ELR (cell line): ENCODE measurements around the gene BAG5.
A peak's percentile ranks its signal among the peaks of the same experiment; 100 is the strongest.

Experiments used
- DNase-seq: peaks from one replicate; pipeline ENCODE4 v3.0.0-alpha.2; 2015; ENCODE audit warnings: low read depth

The BAG5 gene

GRCh38 chr14:103563844-103564505 lies 1.5 kb upstream of the BAG5 start:
- no peak for DNase-seq

- no peak for DNase-seq
These were observed 766 bp upstream of the BAG5 start for GRCh38 chr14:103563226-103563620.

GRCh38 chr14:103562179-103562428 lies 353 bp downstream of the BAG5 start:
- peak; percentile 65 for DNase-seq

- peak; percentile 79 for DNase-seq
These were observed 877 bp downstream of the BAG5 start for GRCh38 chr14:103561381-103562178.

GRCh38 chr14:103560691-103561090 lies 1.8 kb downstream of the BAG5 start:
- no peak for DNase-seq

GRCh38 chr14:103559766-103560165 lies 2.7 kb downstream of the BAG5 start:
- DNase-seq = no peak

GRCh38 chr14:103558071-103558882 lies 4.2 kb downstream of the BAG5 start:
- peak; percentile 29 for DNase-seq

GRCh38 chr14:103556946-103557758 lies 5.3 kb downstream of the BAG5 start:
- DNase-seq = no peak

GRCh38 chr14:103555559-103556337 lies 6.7 kb downstream of the BAG5 start:
- DNase-seq = no peak

GRCh38 chr14:103552846-103553210 lies 9.6 kb downstream of the BAG5 start:
- no peak for DNase-seq

GRCh38 chr14:103552011-103552845 lies 10.2 kb downstream of the BAG5 start:
- peak; percentile 50 for DNase-seq

GRCh38 chr14:103551338-103551762 lies 11.1 kb downstream of the BAG5 start:
- DNase-seq = no peak

GRCh38 chr14:103550451-103551337 lies 11.8 kb downstream of the BAG5 start:
- DNase-seq = no peak

GRCh38 chr14:103549361-103550311 lies 12.8 kb downstream of the BAG5 start:
- DNase-seq = no peak

- DNase-seq = no peak
These were observed 13.8 kb downstream of the BAG5 start for GRCh38 chr14:103548463-103549351.

- DNase-seq = no peak
These were observed 14.5 kb downstream of the BAG5 start for GRCh38 chr14:103547941-103548462.

GRCh38 chr14:103547455-103547940 lies 15.0 kb downstream of the BAG5 start:
- no peak for DNase-seq
